Amygdala (tissue), 56 donors: ENCODE data around the gene QRICH1.

Experiments
- DNase-seq, 56 donors: peaks; one replicate each; lab custom pipeline; 2025; lab: John Stamatoyannopoulos, UW

QRICH1 gene, protein sequence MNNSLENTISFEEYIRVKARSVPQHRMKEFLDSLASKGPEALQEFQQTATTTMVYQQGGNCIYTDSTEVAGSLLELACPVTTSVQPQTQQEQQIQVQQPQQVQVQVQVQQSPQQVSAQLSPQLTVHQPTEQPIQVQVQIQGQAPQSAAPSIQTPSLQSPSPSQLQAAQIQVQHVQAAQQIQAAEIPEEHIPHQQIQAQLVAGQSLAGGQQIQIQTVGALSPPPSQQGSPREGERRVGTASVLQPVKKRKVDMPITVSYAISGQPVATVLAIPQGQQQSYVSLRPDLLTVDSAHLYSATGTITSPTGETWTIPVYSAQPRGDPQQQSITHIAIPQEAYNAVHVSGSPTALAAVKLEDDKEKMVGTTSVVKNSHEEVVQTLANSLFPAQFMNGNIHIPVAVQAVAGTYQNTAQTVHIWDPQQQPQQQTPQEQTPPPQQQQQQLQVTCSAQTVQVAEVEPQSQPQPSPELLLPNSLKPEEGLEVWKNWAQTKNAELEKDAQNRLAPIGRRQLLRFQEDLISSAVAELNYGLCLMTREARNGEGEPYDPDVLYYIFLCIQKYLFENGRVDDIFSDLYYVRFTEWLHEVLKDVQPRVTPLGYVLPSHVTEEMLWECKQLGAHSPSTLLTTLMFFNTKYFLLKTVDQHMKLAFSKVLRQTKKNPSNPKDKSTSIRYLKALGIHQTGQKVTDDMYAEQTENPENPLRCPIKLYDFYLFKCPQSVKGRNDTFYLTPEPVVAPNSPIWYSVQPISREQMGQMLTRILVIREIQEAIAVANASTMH

DNA sequence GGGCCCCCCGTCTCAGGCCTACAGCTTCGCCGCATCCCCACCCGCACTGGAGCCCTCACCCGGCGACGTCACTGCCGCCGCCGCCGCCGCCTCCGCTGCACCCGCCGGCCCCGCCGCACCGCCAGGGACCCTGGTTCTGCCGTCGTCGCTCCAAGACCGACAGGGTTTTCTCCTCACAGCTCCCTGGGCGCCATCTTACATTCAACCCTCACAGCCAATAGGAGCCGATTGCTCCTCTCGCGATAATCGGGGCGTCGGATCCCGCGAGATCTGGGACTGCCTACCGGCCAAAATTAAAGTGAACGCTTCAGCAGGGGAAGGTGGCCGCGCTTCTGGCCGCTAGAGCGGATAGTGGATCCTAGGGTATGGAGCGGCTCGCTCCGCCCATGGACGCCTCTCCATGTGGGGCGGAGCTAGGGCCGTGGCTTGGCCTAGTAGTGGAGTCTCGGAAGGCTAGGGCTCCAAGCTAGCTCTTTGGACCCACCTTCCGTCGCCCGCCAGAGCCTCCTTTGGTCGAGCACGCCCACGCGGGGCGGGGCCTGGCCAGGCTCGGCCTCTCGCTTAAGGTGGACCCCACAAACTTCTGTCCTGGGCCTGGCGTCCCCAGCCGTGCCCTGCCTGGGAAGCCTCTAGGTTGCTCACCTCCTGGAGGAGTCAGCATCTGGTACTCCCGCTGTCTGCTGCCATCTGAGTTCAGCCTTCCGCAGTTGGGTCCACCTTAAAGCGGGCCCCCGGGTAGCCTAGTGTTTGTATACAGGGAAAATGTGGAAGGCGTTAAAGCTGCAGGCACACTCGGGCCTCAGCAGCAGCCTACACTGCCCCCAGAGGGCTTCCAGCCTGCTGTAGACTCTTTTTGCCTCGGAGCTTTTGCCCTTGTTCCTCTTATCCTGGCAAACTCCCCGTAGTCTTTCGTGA, at the start of gene QRICH1:
TSS of gene QRICH1 (minus strand) at position 219 of the 915 bp plus-strand sequence. CDS start 17,054 bp downstream, outside the sequence.
- DNase-seq = peak; percentile 85 to 99 (median 98)

- no peak for DNase-seq
These were observed 46.2 kb upstream of the QRICH1 start for GRCh38 chr3:49140080-49140479.

DNA sequence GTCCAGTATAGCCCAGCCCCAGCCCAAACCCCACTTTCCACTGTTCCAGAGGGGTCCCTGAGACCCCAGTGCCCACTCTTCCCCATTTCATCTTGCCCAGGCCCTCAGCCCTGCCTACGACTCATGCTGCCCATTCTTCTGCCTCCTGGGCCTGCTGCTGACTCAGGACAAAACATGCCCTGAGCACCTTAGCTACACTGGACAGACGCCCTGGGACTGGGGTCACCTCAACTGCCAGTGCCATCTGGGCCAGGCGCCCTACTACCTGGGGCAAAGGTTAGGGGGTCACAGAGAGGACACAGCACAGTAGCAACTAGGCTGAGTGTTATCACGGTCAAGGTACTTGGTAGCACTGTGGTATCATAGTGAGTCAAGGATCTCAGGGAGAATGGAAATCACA, 41.6 kb upstream of the QRICH1 start:
- no peak for DNase-seq

DNA sequence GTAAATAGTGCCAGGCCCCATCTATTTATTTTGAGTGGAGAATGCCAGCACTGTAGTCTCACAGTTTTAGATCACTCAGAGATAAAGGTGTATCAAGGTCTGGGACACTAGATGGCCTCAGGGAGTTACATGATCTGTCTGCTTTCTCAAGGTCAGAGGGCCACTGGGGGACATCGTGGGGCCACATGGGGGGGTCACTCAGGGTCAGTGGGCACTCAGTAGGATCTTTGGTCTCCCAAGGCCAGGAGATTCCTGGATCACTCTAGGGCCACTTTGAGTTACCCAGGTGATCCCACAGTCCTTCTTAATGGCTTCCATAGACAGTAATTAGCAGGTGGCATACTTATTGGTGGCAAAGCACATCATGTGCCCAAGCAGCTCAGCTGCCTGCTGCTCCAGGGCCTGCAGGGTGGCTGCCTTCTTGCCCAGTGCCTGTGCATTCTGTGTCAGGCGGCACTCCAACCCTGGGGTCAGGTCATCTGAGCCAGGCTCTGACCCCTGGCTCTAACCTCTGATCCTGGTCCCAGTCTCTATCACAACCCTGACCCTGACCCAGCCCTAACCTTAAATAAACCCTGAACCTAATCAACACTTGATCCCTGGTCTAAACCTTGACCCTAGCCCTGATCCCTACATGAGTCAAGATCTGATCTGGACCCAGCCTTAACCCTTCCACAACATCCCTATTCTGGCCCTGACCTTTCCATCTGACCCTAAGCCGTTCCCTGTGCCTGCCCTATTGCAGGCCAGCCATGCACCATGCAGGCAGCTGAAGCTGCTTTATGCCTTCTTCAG, 40.8 kb upstream of the QRICH1 start:
- no peak for DNase-seq

DNA sequence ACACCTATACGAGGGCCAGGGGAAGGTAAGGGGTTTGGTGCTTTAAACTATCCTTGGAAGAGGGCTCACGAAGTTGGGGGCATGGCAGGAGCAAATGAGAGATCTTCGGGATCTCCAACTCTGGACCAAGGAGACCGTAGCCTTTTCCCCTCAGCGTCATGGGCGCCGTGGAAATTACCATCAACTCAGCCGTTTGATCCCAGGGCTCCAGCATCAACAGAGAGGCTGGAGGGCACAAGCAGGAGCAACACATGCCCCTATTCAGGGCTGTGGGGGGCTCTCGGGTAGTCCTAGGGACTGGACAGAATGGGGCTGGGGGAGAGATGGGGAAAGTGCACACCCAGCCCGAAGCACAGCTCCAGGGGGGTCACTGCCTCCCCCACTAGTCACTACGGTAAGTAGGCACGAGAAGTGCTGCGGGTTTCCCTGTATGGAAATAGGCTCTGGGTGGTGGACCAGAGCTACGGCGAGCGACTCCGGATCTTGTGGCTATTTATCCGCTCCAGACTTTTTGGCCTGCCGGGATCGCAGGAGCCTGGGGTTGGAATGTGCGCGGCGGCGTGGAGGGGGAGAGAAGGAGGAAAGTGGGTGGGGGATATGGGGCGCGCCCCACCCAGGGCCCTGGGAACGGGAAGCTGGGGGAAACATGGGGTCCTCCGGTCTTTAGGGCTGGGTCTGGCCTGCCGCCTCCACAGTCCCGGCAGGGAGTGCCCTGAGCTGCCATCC, 39.5 kb upstream of the QRICH1 start:
- DNase-seq = peak in 54 of 56 donors; percentile 18 to 83 (median 55)

DNA sequence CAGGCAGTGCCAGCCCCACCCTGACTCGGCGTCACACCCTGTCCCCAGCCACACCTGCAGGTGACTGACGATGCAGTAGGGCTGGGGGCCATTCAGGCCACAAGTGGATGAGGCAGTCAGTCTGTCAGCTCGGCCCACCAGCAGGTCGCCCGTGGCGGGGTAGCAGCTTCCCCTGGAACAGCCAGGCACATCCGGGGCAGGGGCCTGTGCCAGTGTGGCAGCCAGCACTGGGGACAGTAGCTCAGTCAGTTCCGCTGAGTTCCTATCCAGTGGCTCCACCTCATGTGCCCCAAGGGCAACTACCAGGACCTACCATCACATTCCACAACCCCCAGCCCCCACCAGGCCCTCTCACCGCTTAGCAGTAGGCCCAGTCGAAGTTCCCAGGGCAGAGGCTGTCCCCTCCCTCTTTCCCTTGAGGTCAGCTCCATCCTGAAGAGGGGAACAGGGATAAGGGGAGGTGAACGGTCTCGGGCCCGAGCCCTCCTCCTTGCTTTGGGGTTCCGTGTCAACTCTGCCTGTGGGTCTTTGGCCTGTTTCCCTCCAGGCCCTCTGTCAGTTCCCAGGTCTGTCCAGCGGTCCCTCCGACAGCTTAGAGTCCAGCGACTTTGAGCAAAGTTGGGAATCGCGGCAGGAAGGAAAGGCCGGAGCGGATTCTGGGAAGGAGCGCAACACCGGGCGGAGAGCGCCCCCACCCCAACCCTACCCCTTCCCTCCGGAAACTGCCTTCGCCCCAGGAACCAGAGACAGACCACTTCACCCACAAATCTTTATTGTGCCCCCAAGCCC, 38.8 kb upstream of the QRICH1 start, which contains the start of gene LAMB2:
TSS of gene LAMB2 (minus strand) at position 614 of the 789 bp plus-strand sequence. CDS start at position 431, 183 bp downstream.
- peak in 42 of 56 donors; percentile 7 to 68 (median 36) for DNase-seq

- no peak for DNase-seq
These were observed 38.2 kb upstream of the QRICH1 start for GRCh38 chr3:49132073-49132436.

GRCh38 chr3:49131576-49131975, 37.7 kb upstream of the QRICH1 start:
- no peak for DNase-seq

DNA sequence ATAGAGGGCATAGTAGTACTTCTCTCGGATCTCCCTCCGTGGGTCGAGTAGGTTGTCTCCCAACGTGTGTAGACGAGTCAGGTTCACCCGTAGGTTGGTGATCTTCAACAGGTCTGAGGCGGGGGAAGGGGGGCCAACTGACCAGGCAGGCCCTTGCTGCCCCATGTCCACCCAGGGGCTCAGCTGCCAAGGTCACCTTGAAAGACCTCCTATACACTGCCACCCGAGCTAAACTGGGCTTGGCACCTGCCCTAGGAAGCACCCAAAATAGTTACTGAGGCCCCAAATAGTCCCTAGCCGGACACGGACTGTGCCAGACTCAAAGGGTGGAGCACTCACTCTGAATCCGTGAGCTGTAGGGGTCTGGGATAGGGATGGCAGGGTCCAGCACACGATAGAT, 37.2 kb upstream of the QRICH1 start:
- no peak for DNase-seq

GRCh38 chr3:49124991-49125670, 31.3 kb upstream of the QRICH1 start:
- peak in 2 of 56 donors; percentile 13 to 21 for DNase-seq

- DNase-seq = no peak
These were observed 30.3 kb upstream of the QRICH1 start for GRCh38 chr3:49124203-49124602.

GRCh38 chr3:49123687-49124086, 29.8 kb upstream of the QRICH1 start:
- DNase-seq = no peak

- no peak for DNase-seq
These were observed 29.1 kb upstream of the QRICH1 start for GRCh38 chr3:49122886-49123545.

DNA sequence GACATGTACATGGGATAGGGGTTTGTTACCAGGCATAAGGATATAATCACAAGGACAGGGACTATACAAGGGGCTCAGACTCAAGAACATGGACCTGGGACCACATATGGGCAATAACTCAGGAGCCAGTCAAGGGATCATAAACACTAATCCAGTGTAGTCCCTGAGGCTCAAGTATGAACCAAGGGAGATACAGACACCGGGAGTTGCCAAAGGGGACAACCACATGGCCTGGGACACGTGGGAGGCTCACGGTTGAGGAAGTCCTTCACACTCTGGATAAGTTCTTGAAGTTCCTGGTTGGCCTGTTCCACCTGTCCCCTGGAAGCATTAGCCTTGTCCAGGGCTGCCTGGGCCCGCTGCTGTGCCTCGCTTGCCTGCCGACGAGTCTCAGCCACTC, 28.6 kb upstream of the QRICH1 start:
- no peak for DNase-seq

DNA sequence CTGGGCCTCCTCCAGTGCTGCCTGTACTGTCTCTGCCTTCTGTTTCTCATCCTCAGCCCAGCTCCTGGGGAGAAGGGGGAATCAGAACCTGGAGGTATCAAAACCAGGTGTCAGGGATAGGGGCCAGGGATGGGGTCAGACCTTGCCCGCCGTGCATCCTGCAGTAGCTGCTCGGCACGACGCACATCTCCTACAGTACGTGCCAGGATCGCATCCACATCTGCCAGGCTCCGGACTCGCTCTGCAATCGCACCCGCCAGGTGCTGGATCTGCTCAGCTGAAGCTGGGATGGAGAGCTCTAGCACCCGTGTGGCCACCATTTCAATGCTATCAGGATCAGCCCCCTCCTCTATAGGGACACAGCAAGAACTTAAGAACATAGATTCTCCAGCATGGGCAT, 28.2 kb upstream of the QRICH1 start:
- no peak for DNase-seq

DNA sequence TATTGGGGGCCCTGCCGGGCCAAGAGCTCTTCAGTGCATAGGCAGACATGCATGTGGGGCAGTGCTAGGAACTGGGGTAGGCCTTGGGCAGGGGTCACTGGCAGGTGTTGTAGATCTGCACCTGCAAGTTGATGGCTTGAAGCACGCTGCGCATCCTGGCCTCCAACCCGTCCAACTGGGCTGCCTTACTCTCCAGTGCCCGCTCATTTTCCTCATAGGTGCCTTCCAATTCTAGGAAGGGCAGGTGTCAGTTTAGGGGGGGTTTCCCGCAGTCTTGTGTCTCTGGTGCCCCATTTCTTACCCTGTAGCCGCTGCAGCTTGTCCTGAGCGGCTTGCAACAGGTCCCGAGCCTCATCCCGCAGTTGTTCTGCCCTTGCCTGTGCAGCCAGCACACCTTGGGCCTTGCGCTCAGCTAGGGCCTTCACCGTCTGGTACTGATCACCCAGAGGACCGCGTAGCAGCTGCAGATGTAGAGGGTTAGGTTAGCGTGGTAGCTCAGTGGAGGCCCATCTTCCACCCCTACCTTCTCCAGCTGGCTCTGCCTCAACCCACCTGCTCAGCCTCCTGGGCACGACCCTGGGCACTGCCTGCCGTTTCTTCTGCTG, 27.4 kb upstream of the QRICH1 start:
- peak in 1 of 56 donors; percentile 66 for DNase-seq
